Kidney glomerular epithelial cell (primary cell): ENCODE results near the gene CHD1.

ENCODE experiments used
- DNase-seq: peaks from one replicate; lab custom pipeline; 2025; lab: John Stamatoyannopoulos, UW

Gene CHD1

GRCh38 chr5:98904780-98905179 is 24.0 kb downstream of the CHD1 start:
- DNase-seq = no peak

GRCh38 chr5:98902733-98903132 is 26.1 kb downstream of the CHD1 start:
- DNase-seq = no peak

GRCh38 chr5:98899456-98899855 is 29.4 kb downstream of the CHD1 start:
- no peak for DNase-seq

GRCh38 chr5:98898743-98899142 is 30.1 kb downstream of the CHD1 start:
- DNase-seq = no peak

- DNase-seq = no peak
Observed at GRCh38 chr5:98891591-98891990, 37.2 kb downstream of the CHD1 start.

- no peak for DNase-seq
Observed at GRCh38 chr5:98880598-98880997, 48.2 kb downstream of the CHD1 start.

- DNase-seq = peak; percentile 65
Observed at GRCh38 chr5:98880151-98880550, 48.7 kb downstream of the CHD1 start.

- no peak for DNase-seq
Observed at GRCh38 chr5:98877600-98877999, 51.2 kb downstream of the CHD1 start.

- DNase-seq = peak; percentile 49
Observed at GRCh38 chr5:98872674-98873073, 56.1 kb downstream of the CHD1 start.

- DNase-seq = peak; percentile 54
Observed at GRCh38 chr5:98865690-98866089, 63.1 kb downstream of the CHD1 start.

GRCh38 chr5:98847054-98847453 is 81.8 kb downstream of the CHD1 start:
- no peak for DNase-seq

GRCh38 chr5:98846520-98846919 is 82.3 kb downstream of the CHD1 start:
- DNase-seq = no peak

GRCh38 chr5:98845878-98846277 is 82.9 kb downstream of the CHD1 start:
- no peak for DNase-seq

- DNase-seq = no peak
Observed at GRCh38 chr5:98844865-98845264, 83.9 kb downstream of the CHD1 start.

- DNase-seq = no peak
Observed at GRCh38 chr5:98843481-98843880, 85.3 kb downstream of the CHD1 start.

GRCh38 chr5:98840946-98841345 is 87.9 kb downstream of the CHD1 start:
- DNase-seq = no peak

GRCh38 chr5:98839469-98840383 is 89.1 kb downstream of the CHD1 start:
- DNase-seq = peak; percentile 26

GRCh38 chr5:98836175-98836574 is 92.6 kb downstream of the CHD1 start:
- no peak for DNase-seq

GRCh38 chr5:98827588-98828284 is 101.1 kb downstream of the CHD1 start:
- DNase-seq = no peak

- peak; percentile 23 for DNase-seq
Observed at GRCh38 chr5:98827161-98827560, 101.6 kb downstream of the CHD1 start.

GRCh38 chr5:98825582-98826375 is 103.0 kb downstream of the CHD1 start:
- no peak for DNase-seq

GRCh38 chr5:98816582-98817222 is 112.1 kb downstream of the CHD1 start:
- no peak for DNase-seq
